Mesenteric fat pad (tissue), 1 donor: Measurements from ENCODE around the gene ZFR. TPM values are rescaled to one million over a fixed set of nuclear protein-coding genes. Genes with fewer than 3 reads are reported as not detected.
"Not testable (repeated sequence)": the region's sequence is repeated elsewhere in the genome, so short reads cannot be mapped to it uniquely, and the experiment has no call there.

Experiments
- DNase-seq: peaks from one replicate; pipeline ENCODE4 v3.0.0-alpha.2; 2020; ENCODE audit warnings: low spot score
- total RNA-seq: library from RNA; stranded (reverse); fragmentation: NEBNext Ultra II Directional; extraction: Animal tissue kit (Norgen Biotek cat#: 25700); gene quantifications from one replicate; pipeline ENCODE4 v1.2.1, GENCODE V29; 2021
- donor health status: DM: yes; HTN: yes; CAD: no.

ZFR gene
- total RNA-seq, 1 donor from 2014 or later, result 78.5 TPM

DNA sequence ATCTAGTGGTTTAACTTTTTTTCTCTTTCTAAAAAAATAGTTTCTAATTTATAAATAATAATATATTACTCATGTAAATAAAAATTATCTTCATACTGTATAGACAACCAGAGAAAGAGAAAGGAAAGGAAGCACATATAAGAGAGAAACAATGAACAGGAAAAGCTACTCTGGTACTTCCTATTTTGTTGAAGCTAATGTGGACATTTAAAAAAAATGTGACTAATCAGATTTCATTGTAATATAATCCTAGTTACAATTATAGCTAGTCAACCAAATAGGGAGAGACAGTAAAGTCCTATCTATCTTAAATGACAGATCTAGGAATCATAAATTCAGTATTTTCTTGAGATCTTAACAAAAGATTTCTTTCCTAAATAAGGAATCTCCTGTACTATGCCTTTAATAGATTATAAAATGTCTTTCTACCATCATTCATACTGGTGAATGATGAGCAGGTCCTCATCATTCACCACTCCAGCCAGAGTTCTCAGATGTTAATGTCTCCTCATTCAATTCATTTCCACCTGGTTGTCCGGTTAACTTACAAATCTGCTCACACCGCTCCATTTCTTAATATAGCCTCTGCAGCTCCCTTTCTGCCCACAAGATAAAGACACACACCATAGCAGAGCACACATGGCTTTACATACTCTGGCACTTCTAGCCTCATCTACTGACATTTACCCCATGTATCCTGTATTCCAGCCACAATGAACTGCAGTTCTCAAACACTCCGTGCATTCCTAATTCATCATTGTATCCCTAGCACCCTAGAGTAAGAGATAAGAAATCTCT lies 30.9 kb downstream of the ZFR start:
- DNase-seq, result no peak

GRCh38 chr5:32410630-32411029 lies 33.9 kb downstream of the ZFR start:
- no peak for DNase-seq

DNA sequence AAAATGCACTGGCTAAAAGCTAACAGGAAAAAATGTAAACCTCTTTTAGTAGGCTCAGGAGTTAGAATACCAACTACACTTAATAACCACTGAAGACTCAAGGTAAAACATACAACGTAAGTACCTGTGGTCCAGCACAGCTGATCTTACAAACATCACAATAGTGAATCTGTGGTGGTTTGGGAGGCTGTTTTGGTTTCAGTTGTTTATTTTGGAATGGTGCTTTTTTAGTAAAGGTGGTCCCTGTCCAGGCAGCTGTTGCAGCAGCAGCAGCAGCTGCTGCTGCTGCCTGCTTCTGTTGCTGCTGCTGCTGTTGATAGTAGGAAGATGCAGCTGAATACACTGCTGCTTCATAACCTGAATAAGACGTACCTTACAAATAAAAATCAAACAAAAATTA lies 37.9 kb downstream of the ZFR start:
- DNase-seq, result no peak

DNA sequence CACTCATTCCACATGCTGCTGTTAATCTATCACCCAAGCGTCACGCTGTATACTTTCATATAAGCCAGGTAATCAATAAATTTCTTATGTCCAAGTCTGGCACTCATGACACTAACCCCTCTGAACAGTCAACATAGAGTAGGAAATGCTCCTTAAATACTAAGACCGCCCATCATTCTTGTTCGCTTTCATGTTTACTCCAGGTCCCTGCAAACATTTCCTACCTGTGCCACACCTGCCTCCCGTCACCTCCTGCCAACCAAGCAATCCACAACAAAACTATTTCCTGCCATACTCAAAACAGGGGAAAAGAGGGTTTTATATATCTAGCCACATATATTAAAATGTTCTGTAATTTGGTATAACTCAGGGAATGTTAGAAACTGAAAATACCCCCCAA lies 39.0 kb downstream of the ZFR start:
- DNase-seq, result no peak

DNA sequence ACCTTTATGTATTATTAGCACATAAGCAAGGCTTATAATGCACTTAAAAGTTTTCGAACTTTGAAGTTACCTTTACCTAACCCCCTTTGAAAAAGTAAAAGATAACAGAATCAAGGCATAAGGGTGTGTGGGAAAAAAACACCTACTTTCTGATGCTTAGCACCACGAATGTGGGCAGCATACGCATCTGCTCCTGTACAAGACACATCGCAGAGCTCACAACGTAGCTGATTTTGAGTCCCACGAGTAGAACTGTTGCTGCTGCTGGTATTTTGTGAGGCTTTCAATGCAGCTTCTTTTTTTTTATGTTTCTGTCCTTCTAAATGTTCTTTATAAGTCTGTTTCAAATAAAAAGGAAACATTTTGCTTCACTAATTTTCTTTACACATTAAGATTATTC lies 40.8 kb downstream of the ZFR start:
- DNase-seq, result no peak

GRCh38 chr5:32400401-32400800 lies 44.1 kb downstream of the ZFR start:
- no peak for DNase-seq

DNA sequence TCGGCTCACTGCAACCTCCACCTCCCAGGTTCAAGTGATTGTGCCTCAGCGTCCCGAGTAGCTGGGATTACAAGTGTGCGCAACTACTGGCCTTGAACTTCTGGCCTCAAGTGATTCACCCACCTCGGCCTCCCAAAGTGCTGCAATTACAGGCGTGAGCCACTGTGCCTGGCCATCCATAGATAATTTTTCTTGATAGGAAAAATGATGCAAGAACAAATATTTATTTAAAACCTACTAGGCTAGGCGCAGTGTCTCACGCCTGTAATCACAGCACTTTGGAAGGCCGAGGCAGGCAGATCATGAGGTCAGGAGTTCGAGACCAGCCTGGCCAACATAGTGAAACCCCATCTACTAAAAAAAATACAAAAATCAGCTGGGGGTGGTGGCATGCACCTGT lies 45.8 kb downstream of the ZFR start:
- DNase-seq, result not testable (repeated sequence)

- DNase-seq, result no peak
These were observed 49.6 kb downstream of the ZFR start for GRCh38 chr5:32394981-32395380.

GRCh38 chr5:32392039-32392438 lies 52.5 kb downstream of the ZFR start:
- no peak for DNase-seq

DNA sequence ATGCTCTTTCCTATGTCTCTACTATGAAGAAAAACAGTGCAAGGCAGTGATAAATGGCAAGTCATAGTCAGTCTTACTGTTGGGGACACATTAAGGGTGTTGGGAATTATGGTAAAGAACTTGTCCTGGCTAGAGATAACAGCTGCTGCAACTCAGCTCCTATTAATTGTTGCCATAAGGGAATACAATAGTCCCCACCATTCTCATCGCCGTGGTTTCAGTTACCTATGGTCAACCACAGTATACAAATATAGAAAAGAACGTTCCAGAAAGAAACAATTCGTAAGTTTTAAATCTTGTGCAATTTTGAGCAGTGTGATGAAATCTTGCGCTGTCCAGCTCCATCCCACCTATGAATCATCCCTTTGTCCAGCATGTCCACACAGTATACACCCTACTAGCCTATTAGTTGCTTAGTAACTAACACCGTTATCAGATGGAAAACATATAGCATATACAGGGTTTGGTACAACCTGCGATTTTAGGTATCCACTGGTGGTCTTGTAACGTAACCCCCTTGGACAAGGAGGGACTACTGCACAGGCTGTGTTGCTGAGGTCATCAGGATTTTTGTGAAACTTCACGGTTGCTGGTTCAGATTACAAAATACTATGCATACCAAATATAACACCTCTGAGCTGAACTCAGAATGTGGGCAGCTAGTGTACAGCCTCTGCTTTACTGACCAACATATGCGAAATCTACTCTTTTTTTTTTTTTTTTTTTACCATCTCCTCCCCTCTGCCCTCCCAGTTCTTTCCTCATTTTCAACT lies 53.5 kb downstream of the ZFR start:
- no peak for DNase-seq

DNA sequence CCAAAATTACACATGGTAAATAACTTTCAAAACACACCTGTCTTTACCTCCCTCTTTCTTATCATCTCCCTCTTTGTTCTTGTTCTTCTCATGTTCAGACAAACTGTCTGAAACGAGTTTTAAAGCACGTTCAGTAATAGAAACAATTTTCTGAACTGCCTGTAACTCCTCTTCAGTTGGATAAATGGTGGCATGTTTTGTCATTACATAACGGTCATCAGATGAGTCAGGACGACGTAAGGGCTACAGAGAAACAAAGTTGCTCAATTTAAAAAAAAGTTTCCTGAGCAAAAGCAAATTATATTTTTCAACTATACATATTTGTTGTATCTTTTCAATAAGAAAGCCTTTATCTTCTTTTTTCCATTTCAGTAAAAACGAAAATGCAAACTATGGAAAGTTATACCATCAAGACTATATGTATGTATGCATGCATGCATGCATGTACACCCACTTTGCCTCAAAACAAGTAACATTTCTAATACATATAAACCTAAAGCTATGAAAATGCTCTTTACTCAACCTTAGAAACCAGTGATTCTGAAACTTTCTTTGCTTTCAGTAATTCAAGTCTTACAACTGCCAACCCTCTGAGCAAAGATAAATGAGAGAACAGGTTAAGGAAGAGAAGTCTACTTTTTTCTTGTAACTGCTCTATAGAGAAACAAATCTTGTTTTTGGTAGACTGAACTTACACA lies 56.0 kb downstream of the ZFR start:
- DNase-seq, result no peak

GRCh38 chr5:32387841-32388240 lies 56.7 kb downstream of the ZFR start:
- no peak for DNase-seq

GRCh38 chr5:32387211-32387610 lies 57.3 kb downstream of the ZFR start:
- no peak for DNase-seq

DNA sequence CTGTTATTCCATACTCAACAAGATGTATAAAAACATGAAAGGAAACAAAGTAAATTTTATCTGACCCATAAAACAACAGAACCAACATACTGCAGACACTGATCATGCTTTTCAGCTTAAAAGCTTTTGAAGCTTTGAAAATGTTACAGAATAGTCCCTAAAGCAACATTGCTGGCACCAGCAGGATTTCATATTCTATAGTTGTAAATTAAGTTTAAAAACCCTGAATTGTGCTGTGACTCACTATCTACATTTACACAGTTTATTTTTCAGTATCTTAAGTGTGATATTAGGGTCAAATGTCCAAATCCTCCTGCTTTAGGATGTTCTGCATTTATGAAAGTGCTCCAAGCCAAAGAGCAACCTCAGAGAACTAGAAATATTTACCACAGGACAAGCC lies 59.9 kb downstream of the ZFR start:
- DNase-seq, result no peak

GRCh38 chr5:32383586-32383985 lies 61.0 kb downstream of the ZFR start:
- DNase-seq, result no peak

DNA sequence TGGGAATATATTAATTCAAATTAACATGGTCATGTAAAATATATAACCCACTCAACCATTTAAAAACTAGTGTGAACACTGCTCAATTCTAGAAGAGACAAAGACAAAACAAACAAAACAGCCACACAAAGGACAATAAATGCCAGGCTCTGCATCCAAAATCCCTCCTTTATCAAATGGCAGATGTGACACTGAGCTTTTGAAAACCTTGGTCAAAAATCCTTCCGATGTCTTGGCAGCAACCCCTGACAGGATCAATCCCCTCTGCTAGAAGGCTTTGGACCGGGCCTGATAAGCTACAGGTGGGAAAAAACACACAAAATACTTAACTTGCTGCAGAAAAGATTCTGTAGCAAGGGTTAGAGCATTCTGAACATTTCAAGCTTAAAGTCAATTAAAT lies 61.5 kb downstream of the ZFR start:
- DNase-seq, result no peak

GRCh38 chr5:32379421-32379820 lies 65.1 kb downstream of the ZFR start:
- DNase-seq, result no peak

- no peak for DNase-seq
These were observed 65.6 kb downstream of the ZFR start for GRCh38 chr5:32378966-32379365.

DNA sequence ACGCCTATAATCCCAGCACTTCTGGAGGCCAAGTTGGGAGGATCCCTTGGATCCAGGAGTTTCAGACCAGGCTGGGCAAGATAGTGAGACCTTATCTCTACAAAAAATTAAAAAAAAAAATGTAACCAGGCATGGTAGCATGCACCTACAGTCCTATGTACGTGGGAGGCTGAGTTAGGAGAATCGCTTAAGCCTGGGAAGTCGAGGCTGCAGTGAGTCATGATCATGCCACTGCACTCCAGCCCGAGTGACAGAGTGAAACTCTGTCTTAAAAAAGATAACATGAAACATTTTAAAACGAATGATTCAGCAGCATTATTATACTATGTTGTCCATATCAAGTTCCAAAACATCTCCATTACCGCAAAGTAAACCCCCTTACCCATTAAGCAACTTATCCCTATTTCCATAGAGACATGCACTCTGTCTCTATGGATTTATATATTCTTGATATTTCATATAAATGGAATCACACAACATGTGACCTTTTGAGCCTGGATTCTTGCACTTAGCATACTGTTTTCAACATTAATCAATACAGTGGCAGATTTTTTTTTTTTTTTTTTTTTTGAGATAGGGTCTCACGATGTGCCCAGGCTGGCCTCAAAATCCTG lies 74.9 kb downstream of the ZFR start:
- DNase-seq, result no peak

GRCh38 chr5:32369032-32369431 lies 75.5 kb downstream of the ZFR start:
- no peak for DNase-seq

GRCh38 chr5:32367271-32367670 lies 77.3 kb downstream of the ZFR start:
- DNase-seq, result not testable (repeated sequence)

DNA sequence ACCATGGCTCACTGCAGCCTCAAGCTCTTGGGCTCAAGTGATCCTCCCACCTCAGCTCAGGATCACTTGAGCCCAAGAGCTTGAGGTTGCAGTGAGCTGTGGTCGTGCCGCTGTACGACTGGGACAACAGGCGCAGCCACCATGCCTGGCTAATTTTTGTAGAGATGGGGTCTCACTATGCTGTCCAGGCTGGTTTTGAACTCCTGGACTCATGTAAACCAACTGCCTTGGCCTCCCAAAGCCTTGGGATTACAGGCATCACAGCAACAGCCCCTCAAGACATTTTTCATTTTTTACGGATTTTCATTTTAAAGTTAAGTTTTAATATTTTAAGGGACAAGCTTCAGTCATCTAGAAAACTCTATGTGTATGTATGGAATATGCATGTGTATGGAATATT lies 78.9 kb downstream of the ZFR start:
- no peak for DNase-seq
